Measurements from ENCODE around the gene YDJC.
"Not testable (repeated sequence)": the region's sequence is repeated elsewhere in the genome, so short reads cannot be mapped to it uniquely, and the experiment has no call there.

Gene YDJC

DNA sequence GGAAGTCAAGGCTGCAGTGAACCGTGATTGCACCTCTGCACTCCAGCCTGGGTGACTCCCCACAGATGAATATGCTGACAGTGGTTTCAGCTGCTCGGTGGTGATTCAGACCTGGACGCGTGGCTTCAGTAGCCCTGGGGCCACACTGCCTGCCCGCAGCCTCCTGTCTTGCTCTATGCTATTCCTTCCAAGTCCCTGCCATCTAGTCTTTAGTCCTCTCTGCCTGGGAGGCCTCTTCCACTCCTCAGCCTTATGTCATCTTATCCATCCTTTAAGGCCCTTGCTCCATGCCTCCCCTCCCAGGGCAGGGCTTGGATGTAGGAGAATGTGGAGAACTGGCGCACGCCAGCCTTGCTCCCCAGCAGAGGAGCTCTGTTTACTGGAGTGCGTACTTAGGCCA, 23.0 kb downstream of the YDJC start:
- TF ChIP-seq SUZ12 (IDR thresholded peaks at IDR 0.05; ENCODE audit: extremely low read depth, insufficient read depth, insufficient read length), result no peak
- TF ChIP-seq ZNF274 (IDR thresholded peaks at IDR 0.05; ENCODE audit: low read depth, low read length), result no peak
- no peak for TF ChIP-seq YY1 (IDR thresholded peaks at IDR 0.05; ENCODE audit: insufficient read depth, insufficient read length)
- no peaks in the 10 kb centered on the region for H3K9me3 ChIP-seq (ENCODE audit: insufficient read depth, low read length)
- H3K4me3 ChIP-seq (ENCODE audit: insufficient read length, low read depth), result no peak overlapping the region
- H3K36me3 ChIP-seq (ENCODE audit: insufficient read depth, insufficient read length, low read length), result peaks cover 39% of the 10 kb centered on the region
- H3K27me3 ChIP-seq (ENCODE audit: insufficient read depth, insufficient read length), result no peaks in the 10 kb centered on the region
- H3K9ac ChIP-seq (ENCODE audit: insufficient read length, low read depth), result no peak overlapping the region
- H3K4me1 ChIP-seq (ENCODE audit: insufficient read depth, insufficient read length), result peaks cover 3% of the 10 kb centered on the region
- no peak for DNase-seq (ENCODE audit: low read depth, low spot score)

DNA sequence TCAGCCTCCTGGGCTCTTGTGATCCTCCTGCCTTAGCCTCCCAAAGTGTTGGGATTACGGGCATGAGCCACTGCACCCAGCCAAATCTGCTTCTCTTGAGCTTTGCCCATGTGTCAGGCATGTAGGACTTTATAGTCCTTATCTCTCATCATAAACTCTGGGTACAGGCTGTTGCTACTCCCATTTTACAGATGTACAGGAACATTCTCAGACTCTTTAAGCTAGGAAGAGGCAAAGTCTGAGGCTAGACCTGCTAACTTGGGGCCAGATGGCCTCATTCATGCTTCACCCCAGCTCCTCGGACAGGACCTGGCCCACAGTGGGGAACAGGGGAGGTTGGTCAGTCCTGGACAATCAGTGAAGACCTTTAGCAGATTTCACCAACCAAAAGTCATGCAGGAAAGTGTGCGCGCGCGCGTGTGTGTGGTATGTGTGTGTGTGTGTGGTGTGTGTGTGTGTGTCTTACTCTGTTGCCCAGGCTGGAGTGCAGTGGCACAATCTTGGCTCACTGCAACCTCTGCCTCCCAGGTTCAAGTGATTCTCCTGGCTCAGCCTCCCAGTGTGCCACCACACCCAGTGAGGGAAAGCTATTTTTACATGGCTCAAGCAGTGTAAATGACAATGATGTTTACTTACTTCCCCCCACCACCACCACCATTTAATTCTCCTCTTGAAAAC, 23.8 kb downstream of the YDJC start:
- H3K4me3 ChIP-seq (ENCODE audit: insufficient read length, low read depth), result no peak overlapping the region
- DNase-seq (ENCODE audit: low read depth, low spot score), result no peak
- TF ChIP-seq ZNF274 (IDR thresholded peaks at IDR 0.05; ENCODE audit: low read depth, low read length) (no peak), SUZ12 (IDR thresholded peaks at IDR 0.05; ENCODE audit: extremely low read depth, insufficient read depth, insufficient read length) (no peak), YY1 (IDR thresholded peaks at IDR 0.05; ENCODE audit: insufficient read depth, insufficient read length) (no peak)
- H3K27me3 ChIP-seq (ENCODE audit: insufficient read depth, insufficient read length), result no peaks in the 10 kb centered on the region
- no peaks in the 10 kb centered on the region for H3K9me3 ChIP-seq (ENCODE audit: insufficient read depth, low read length)
- H3K9ac ChIP-seq (ENCODE audit: insufficient read length, low read depth), result no peak overlapping the region
- peaks cover 35% of the 10 kb centered on the region for H3K36me3 ChIP-seq (ENCODE audit: insufficient read depth, insufficient read length, low read length)
- H3K4me1 ChIP-seq (ENCODE audit: insufficient read depth, insufficient read length), result peaks cover 3% of the 10 kb centered on the region

DNA sequence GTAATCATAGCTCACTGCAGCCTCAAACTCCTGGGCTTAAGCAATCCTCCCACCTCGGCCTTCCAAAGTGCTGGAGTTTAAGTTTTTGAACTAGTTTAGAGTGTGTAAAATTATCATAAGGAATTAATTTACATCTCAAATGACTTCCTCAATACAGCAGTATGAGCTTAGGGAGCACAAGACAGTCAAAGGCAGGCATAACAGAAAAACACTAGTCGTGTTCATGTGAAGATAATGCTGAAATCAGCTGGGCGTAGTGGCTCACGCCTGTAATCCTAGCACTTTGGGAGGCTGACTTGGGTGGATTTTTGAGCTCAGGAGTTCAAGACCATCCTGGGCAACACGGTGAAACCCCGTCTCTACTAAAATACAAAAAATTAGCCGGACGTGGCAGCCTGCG, 25.8 kb downstream of the YDJC start:
- no peak overlapping the region for H3K4me3 ChIP-seq (ENCODE audit: insufficient read length, low read depth)
- DNase-seq (ENCODE audit: low read depth, low spot score), result no peak
- H3K36me3 ChIP-seq (ENCODE audit: insufficient read depth, insufficient read length, low read length), result peaks cover 23% of the 10 kb centered on the region
- H3K9ac ChIP-seq (ENCODE audit: insufficient read length, low read depth), result no peak overlapping the region
- H3K9me3 ChIP-seq (ENCODE audit: insufficient read depth, low read length), result no peaks in the 10 kb centered on the region
- peaks cover 3% of the 10 kb centered on the region for H3K4me1 ChIP-seq (ENCODE audit: insufficient read depth, insufficient read length)
- no peaks in the 10 kb centered on the region for H3K27me3 ChIP-seq (ENCODE audit: insufficient read depth, insufficient read length)
- no peak for TF ChIP-seq ZNF274 (IDR thresholded peaks at IDR 0.05; ENCODE audit: low read depth, low read length)
- TF ChIP-seq SUZ12 (IDR thresholded peaks at IDR 0.05; ENCODE audit: extremely low read depth, insufficient read depth, insufficient read length), result no peak
- no peak for TF ChIP-seq YY1 (IDR thresholded peaks at IDR 0.05; ENCODE audit: insufficient read depth, insufficient read length)

DNA sequence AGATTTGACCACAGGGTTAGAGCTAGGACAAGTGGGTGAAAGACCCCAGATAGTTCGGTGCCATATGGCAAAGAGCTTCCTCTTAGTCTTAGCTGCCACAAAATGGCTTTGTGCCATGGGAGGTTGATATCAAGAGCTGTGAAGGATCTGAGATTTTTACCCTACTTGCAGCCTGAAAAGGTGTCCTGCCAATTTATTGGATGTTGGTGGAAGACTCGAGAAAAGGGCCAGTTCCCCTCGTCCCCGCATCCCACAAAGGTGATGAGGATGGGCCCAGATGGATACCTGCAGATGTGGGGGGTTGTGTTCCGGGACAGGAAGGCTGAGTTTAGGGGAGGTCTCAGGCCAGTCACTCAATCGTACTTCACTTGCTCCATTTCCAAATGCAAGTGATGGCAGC, 27.2 kb downstream of the YDJC start:
- Histone ChIP-seq H3K4me3 (ENCODE audit: insufficient read length, low read depth) (no peak overlapping the region), H3K27me3 (ENCODE audit: insufficient read depth, insufficient read length) (no peaks in the 10 kb centered on the region), H3K9me3 (ENCODE audit: insufficient read depth, low read length) (no peaks in the 10 kb centered on the region), H3K4me1 (ENCODE audit: insufficient read depth, insufficient read length) (peaks cover 3% of the 10 kb centered on the region), H3K36me3 (ENCODE audit: insufficient read depth, insufficient read length, low read length) (peaks cover 27% of the 10 kb centered on the region), H3K9ac (ENCODE audit: insufficient read length, low read depth) (no peak overlapping the region)
- DNase-seq (ENCODE audit: low read depth, low spot score), result no peak
- TF ChIP-seq SUZ12 (IDR thresholded peaks at IDR 0.05; ENCODE audit: extremely low read depth, insufficient read depth, insufficient read length), result no peak

DNA sequence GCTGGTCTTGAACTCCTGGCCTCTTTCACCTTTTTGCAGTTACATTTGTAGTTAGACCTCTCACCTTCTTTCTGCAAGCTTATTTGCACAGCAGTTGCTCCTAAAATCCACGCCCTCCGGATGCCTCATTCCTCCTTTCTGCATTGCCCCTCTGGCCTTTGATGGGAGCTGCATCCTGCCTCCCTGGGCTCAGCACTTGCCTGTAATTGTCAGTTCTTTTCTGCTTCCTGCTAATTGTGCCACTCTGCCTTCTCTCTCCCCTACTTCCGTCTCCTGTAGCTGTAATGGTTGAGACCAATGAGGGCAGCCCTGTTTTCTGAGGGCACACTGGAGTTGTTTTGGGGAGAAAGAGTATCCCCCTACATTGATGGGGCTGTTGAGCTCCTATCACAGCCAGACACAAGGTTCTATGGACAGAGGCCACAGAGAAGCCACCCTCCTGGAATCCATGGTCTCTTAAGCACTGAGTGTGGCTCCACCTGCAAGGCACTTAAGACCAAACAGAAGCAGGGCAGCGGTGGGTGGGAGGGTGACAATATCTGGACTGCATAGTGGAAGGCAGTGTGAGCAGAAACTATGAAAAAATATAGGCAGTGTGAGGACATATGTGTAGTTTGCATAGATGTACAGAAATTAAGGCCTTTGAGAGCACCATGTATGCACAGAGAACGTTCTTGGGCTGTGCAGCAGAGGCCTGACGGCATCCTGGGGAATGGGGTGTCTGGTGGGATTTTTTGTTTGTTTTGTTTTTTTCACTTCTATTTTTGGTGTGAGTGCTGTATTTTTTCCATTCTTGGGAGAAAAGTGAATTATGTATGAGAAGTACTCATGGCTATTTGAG, 30.5 kb downstream of the YDJC start:
- Histone ChIP-seq H3K27me3 (ENCODE audit: insufficient read depth, insufficient read length) (no peaks in the 10 kb centered on the region), H3K4me3 (ENCODE audit: insufficient read length, low read depth) (no peak overlapping the region), H3K4me1 (ENCODE audit: insufficient read depth, insufficient read length) (no peaks in the 10 kb centered on the region), H3K36me3 (ENCODE audit: insufficient read depth, insufficient read length, low read length) (peaks cover 46% of the 10 kb centered on the region), H3K9ac (ENCODE audit: insufficient read length, low read depth) (no peak overlapping the region), H3K9me3 (ENCODE audit: insufficient read depth, low read length) (no peaks in the 10 kb centered on the region)
- no peak for DNase-seq (ENCODE audit: low read depth, low spot score)
- TF ChIP-seq YY1 (IDR thresholded peaks at IDR 0.05; ENCODE audit: insufficient read depth, insufficient read length) (no peak), SUZ12 (IDR thresholded peaks at IDR 0.05; ENCODE audit: extremely low read depth, insufficient read depth, insufficient read length) (no peak), ZNF274 (IDR thresholded peaks at IDR 0.05; ENCODE audit: low read depth, low read length) (no peak)

DNA sequence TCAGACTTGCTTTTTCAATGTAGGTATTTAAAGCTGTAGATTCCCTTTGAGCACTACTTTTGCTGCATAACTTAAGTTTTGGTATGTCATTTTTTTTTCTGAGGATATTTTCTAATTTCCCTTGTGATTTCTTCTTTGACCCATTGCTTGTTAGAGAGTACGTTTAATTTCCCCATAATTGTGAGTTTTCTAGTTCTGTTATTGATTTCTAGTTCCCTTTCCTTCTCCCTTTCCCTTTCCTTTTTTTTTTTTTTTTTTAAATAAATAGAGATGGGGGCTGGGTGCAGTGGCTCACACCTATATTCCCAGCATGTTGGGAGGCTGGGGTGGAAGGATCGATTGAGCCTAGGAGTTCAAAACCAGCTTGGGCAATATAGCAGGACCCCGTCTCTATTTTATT, 31.5 kb downstream of the YDJC start:
- no peak overlapping the region for H3K9ac ChIP-seq (ENCODE audit: insufficient read length, low read depth)
- H3K36me3 ChIP-seq (ENCODE audit: insufficient read depth, insufficient read length, low read length), result peaks cover 56% of the 10 kb centered on the region
- no peaks in the 10 kb centered on the region for H3K9me3 ChIP-seq (ENCODE audit: insufficient read depth, low read length)
- H3K4me3 ChIP-seq (ENCODE audit: insufficient read length, low read depth), result no peak overlapping the region
- TF ChIP-seq ZNF274 (IDR thresholded peaks at IDR 0.05; ENCODE audit: low read depth, low read length) (no peak), YY1 (IDR thresholded peaks at IDR 0.05; ENCODE audit: insufficient read depth, insufficient read length) (no peak), SUZ12 (IDR thresholded peaks at IDR 0.05; ENCODE audit: extremely low read depth, insufficient read depth, insufficient read length) (no peak)
- no peaks in the 10 kb centered on the region for H3K27me3 ChIP-seq (ENCODE audit: insufficient read depth, insufficient read length)
- H3K4me1 ChIP-seq (ENCODE audit: insufficient read depth, insufficient read length), result no peaks in the 10 kb centered on the region
- no peak for DNase-seq (ENCODE audit: low read depth, low spot score)

DNA sequence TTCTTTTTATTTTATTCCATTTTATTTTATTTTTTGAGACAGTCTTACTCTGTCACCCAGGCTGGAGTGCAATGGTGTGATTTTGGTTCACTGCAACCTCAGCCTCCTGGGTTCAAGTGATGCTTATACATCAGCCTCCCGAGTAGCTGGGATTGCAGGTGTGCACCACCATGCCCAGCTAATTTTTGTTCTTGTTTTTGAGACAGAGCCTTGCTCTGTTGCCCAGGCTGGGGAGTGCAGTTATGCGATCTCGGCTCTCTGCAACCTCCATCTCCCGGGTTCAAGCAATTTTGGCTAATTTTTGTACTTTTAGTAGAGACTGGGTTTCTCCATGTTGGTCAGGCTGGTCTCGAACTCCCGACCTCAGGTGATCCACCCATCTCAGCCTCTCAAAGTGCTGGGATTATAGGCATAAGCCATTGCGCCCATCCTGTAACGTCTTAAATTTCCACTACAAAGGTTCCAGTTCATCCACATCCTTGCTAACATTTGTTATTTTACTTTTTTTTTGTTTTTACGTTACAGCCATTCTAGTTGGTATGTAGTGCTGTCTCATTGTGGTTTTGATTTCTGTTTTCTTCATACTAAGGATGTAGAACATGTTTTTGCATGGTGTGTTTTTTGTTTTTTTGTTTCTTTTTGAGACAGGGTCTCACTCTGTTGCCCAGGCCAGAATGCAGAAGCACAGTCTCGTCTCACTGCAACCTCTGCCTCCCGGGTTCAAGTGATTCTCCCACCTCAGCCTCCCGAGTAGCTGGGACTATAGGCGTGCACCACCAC, 33.3 kb downstream of the YDJC start:
- not testable (repeated sequence) for H3K27me3 ChIP-seq (ENCODE audit: insufficient read depth, insufficient read length); H3K4me1 ChIP-seq (ENCODE audit: insufficient read depth, insufficient read length); H3K4me3 ChIP-seq (ENCODE audit: insufficient read length, low read depth); DNase-seq (ENCODE audit: low read depth, low spot score); H3K9me3 ChIP-seq (ENCODE audit: insufficient read depth, low read length); H3K9ac ChIP-seq (ENCODE audit: insufficient read length, low read depth)
- peaks cover 65% of the 10 kb centered on the region for H3K36me3 ChIP-seq (ENCODE audit: insufficient read depth, insufficient read length, low read length)

All from NT2/D1 (cell line).